ENCODE data around the gene ASH1L. TPM values are rescaled to one million over a fixed set of nuclear protein-coding genes. Genes with fewer than 3 reads are reported as not detected.

The ASH1L gene
- total and polyA plus RNA-seq, 8 donors, result 42.3 to 55.4 (median 49.9) TPM

DNA sequence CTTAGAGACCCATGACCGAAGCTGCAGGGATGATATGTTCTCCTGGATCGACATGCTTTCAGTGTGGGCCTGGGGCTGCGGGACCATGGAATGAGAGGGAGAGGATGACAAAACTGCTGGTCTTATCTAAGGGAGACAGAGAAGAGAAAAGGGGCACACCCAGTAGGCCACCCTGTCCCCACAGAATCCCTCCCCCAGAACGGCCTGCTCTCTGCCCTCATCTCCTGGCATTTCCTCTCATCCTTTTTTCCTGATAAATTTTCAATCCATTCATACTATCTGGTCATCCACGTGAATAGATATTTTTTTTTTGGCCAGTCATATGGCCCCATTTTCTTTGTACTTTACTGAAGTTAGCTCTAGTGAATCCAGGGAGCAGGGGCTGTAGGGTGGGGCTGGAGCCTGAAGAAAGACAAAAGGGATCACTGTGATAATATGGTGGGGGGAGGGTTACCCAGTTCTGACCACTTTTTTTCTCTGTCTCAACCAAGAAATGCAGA, 261.2 kb downstream of the ASH1L start, which contains the start of gene PKLR:
PKLR (minus strand) TSS at position 97 of the 500 bp plus-strand sequence; CDS start at position 54, 43 bp downstream.
- peak in 1 of 4 donors; percentile 24 for DNase-seq
- TF ChIP-seq, protein P1, sequence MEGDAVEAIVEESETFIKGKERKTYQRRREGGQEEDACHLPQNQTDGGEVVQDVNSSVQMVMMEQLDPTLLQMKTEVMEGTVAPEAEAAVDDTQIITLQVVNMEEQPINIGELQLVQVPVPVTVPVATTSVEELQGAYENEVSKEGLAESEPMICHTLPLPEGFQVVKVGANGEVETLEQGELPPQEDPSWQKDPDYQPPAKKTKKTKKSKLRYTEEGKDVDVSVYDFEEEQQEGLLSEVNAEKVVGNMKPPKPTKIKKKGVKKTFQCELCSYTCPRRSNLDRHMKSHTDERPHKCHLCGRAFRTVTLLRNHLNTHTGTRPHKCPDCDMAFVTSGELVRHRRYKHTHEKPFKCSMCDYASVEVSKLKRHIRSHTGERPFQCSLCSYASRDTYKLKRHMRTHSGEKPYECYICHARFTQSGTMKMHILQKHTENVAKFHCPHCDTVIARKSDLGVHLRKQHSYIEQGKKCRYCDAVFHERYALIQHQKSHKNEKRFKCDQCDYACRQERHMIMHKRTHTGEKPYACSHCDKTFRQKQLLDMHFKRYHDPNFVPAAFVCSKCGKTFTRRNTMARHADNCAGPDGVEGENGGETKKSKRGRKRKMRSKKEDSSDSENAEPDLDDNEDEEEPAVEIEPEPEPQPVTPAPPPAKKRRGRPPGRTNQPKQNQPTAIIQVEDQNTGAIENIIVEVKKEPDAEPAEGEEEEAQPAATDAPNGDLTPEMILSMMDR (IDR thresholded peaks at IDR 0.05), result no peak
- no peak for ATAC-seq
- Histone ChIP-seq H3K36me3 (no peaks in the 10 kb centered on the region), H3K9me3 (no peaks in the 10 kb centered on the region), H3K4me3 (no peak within 1 kb of the TSS), H3K4me1 (no peaks in the 10 kb centered on the region), H3K27me3 (peaks cover 0 to 9% of the 10 kb centered on the region in 2 donors), H3K27ac (no peak within 1 kb of the TSS)
- intact Hi-C loops (cut with DNase I), result no loop called here

DNA sequence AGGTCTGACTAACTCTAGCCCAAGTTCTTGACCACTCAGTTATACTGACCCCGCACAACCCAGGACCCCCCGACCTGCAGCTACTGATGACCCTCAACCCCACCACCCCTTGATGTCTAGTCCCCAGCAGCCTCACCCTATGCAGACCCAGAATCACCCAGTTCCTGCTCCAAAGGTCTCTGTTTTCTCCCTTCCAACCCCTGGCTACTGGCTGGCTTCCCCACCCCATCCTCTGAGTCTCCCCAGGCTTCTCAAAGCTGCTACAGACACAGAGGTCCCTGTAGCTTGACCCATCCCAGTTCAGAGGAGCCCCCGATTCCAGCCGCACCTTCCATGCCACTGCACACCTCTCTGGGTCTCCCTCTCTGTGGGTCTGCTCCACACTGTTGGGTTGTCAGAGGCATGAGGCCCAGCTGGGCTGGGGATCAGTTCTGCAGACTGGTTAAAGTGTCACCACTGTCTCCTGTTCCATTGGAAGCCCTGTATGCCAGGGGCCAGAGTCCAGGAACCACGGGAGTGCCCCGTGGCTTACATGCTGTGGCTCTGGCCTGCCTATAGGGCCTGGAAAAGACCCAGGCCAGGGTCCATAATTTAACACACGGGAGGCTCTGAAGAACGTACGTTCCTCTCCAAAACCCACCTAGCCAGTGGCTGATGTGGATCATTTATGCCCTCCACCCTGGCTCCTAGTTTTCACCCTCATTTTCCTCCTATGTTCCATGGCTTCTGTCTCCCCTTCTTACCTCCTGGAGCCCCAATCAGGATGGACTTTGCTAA, 261.9 kb downstream of the ASH1L start:
- H3K4me3 ChIP-seq, result no peak overlapping the region

DNA sequence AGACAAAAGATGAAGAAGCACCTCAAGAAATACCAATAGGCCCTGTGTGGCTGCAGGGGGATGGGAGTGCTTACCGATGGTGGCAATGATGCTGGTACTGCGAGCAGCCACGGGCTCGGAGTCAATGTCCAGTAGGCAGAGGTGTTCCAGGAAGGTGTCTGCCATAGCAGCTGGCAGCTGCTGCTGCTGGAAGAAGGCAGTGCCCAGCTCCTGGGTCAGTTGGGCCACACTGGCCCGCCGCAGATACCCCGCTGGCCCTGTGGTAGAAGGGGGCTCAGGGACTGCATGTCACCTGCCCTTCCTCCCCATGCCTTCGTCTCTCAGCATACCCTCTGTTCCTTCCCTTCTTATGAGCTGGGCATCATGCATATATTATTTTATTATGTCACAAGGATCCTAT, 262.6 kb downstream of the ASH1L start:
- H3K4me1 ChIP-seq, result peaks cover 0 to 6% of the 10 kb centered on the region in 2 donors
- no peak overlapping the region for H3K27ac ChIP-seq
- ATAC-seq (no peak), DNase-seq (peak in 1 of 4 donors; percentile 21)
- TF ChIP-seq, protein P1 (IDR thresholded peaks at IDR 0.05), result no peak
- intact Hi-C loops (cut with DNase I), result no loop called here
- peaks cover 11 to 23% of the 10 kb centered on the region in 2 donors for H3K27me3 ChIP-seq
- no peaks in the 10 kb centered on the region for H3K9me3 ChIP-seq
- no peak overlapping the region for H3K4me3 ChIP-seq
- H3K36me3 ChIP-seq, result no peaks in the 10 kb centered on the region

More for the DNA sequence above, 261.9 kb downstream of the ASH1L start:
- H3K36me3 ChIP-seq, result no peaks in the 10 kb centered on the region
- H3K27ac ChIP-seq, result no peak overlapping the region
- no peak for ATAC-seq
- no peaks in the 10 kb centered on the region for H3K9me3 ChIP-seq
- H3K27me3 ChIP-seq, result peaks cover 4 to 15% of the 10 kb centered on the region in 2 donors
- TF ChIP-seq, protein P1 (IDR thresholded peaks at IDR 0.05), result no peak
- peak in 1 of 4 donors; percentile 16 for DNase-seq
- intact Hi-C loops (cut with DNase I), result no loop called here
- H3K4me1 ChIP-seq, result no peaks in the 10 kb centered on the region

DNA sequence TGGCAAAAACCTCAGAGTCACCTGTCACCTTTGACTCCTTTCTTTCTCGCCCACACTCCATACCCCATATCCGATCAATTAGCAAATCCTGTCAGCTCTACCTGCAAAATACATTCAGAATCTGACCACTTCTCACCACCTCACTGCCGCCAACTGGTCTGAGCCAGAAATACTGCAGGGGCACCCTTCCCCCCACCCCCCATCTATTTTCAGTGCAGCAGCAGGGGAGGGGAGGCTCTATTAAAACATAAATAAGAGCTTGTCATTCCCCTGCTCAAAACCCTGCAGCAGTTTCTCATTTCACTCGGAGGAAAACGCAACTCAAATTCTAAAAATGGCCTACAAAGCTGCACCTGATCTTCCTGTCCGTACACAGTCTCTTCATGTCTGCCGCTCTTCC, 265.2 kb downstream of the ASH1L start:
- intact Hi-C loops (cut with DNase I), result no loop called here
- H3K27me3 ChIP-seq, result peaks cover 20 to 49% of the 10 kb centered on the region in 2 donors
- peaks cover 0 to 9% of the 10 kb centered on the region in 2 donors for H3K4me1 ChIP-seq
- no peaks in the 10 kb centered on the region for H3K9me3 ChIP-seq
- TF ChIP-seq, protein P1 (IDR thresholded peaks at IDR 0.05), result no peak
- no peak overlapping the region for H3K4me3 ChIP-seq
- DNase-seq (no peak), ATAC-seq (no peak)
- H3K27ac ChIP-seq, result no peak overlapping the region
- no peaks in the 10 kb centered on the region for H3K36me3 ChIP-seq

DNA sequence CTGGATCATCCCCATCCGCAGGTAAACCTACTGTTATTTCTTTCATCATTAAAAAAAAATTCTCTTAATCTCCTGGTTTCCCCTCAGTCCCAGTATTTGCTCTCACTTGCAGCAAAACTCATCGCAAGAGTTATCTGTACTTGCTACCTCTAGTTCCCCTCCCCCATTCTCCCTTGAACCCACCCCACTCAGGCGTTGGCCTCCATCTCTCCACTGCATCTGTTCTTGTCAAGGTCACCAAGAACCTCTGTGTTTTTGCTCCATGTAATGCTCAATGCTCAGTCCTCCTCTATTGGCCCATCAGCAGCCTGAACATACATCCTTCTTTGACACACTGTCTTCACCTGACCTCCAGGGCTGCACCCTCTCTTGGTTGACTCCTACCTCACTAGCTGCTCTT, 265.9 kb downstream of the ASH1L start:
- no peak for DNase-seq
- intact Hi-C loops (cut with DNase I), result no loop called here
- Histone ChIP-seq H3K36me3 (no peaks in the 10 kb centered on the region), H3K27ac (no peak overlapping the region), H3K27me3 (peaks cover 20 to 49% of the 10 kb centered on the region in 2 donors), H3K4me3 (no peak overlapping the region), H3K9me3 (no peaks in the 10 kb centered on the region), H3K4me1 (peaks cover 0 to 9% of the 10 kb centered on the region in 2 donors)
- TF ChIP-seq, protein P1 (IDR thresholded peaks at IDR 0.05), result no peak
- ATAC-seq, result no peak
